IMR-90 (cell line): Measurements from ENCODE around the gene MYH10.

Experiments used
- BHLHE40 ChIP-seq: fragments of 150-350 bp; IDR thresholded peaks from 2 replicates; pipeline ENCODE4 v1.6.1; 2016; ENCODE audit warnings: mild to moderate bottlenecking, low read depth, low read length
- CEBPB ChIP-seq: IDR thresholded peaks from 2 replicates; pipeline ENCODE4 v1.6.1; 2012; ENCODE audit warnings: low read depth, low read length, improper control_type of control experiment
- FOS ChIP-seq: fragments of 150-350 bp; IDR thresholded peaks from 2 replicates; pipeline ENCODE4 v1.6.1; 2016; ENCODE audit warnings: low read depth, low read length
- MAZ ChIP-seq: IDR thresholded peaks from 2 replicates; pipeline ENCODE4 v1.6.1; 2012; ENCODE audit warnings: low read depth, mild to moderate bottlenecking, low read length, improper control_type of control experiment, moderate library complexity, borderline replicate concordance
- MXI1 ChIP-seq: IDR thresholded peaks from 2 replicates; pipeline ENCODE4 v1.6.1; 2012; ENCODE audit warnings: low read depth, mild to moderate bottlenecking, low read length, moderate library complexity, borderline replicate concordance
- NFE2L2 ChIP-seq: fragments of 150-350 bp; IDR thresholded peaks from 2 replicates; pipeline ENCODE4 v1.6.1; 2016; ENCODE audit warnings: low read depth, mild to moderate bottlenecking, low read length
- POLR2A ChIP-seq: IDR thresholded peaks from 2 replicates; pipeline ENCODE4 v1.6.1; 2012; ENCODE audit warnings: mild to moderate bottlenecking, low read depth, low read length
- RAD21 ChIP-seq: IDR thresholded peaks from 2 replicates; pipeline ENCODE4 v1.6.1; 2012; ENCODE audit warnings: low read length, improper control_type of control experiment
- RFX5 ChIP-seq: IDR thresholded peaks from 2 replicates; pipeline ENCODE4 v1.8.0; 2012; ENCODE audit warnings: low read depth, mild to moderate bottlenecking, low read length, moderate library complexity
- SMC3 ChIP-seq: fragments of 150-350 bp; IDR thresholded peaks from 2 replicates; pipeline ENCODE4 v1.6.1; 2016; ENCODE audit warnings: low read depth, mild to moderate bottlenecking, antibody characterized with exemption, low read length, moderate library complexity
- TF ChIP-seq, protein P1 (sequence below): conservative IDR thresholded peaks from 2 replicates; pipeline ENCODE4 v1.5.1; 2012; ENCODE audit warnings: mild to moderate bottlenecking, low read depth, low read length, improper control_type of control experiment
- TF ChIP-seq, protein P2 (sequence below): fragments of 150-350 bp; IDR thresholded peaks from 2 replicates; pipeline ENCODE4 v1.6.1; 2017; ENCODE audit warnings: mild to moderate bottlenecking, antibody characterized with exemption, low read length, low read depth

DNA sequence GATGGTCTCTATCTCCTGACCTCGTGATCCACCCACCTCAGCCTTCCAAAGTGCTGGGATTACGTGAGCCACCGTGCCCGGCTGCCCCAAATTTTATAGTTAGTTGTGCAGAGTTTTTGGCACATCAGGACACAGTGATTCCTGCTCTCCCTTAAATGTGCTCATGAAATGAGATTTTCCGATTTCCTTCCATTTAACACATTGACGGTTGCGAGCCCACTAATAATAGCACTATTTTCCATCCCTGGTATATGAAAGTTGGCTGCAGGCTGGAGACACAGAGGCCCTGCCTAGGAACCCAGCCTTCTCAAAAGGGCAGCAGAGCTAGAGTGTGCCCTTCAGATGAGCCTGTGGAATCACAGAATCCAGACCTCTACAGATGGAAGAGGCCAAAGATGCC lies 17.4 kb upstream of the MYH10 start:
- TF ChIP-seq, protein P1, sequence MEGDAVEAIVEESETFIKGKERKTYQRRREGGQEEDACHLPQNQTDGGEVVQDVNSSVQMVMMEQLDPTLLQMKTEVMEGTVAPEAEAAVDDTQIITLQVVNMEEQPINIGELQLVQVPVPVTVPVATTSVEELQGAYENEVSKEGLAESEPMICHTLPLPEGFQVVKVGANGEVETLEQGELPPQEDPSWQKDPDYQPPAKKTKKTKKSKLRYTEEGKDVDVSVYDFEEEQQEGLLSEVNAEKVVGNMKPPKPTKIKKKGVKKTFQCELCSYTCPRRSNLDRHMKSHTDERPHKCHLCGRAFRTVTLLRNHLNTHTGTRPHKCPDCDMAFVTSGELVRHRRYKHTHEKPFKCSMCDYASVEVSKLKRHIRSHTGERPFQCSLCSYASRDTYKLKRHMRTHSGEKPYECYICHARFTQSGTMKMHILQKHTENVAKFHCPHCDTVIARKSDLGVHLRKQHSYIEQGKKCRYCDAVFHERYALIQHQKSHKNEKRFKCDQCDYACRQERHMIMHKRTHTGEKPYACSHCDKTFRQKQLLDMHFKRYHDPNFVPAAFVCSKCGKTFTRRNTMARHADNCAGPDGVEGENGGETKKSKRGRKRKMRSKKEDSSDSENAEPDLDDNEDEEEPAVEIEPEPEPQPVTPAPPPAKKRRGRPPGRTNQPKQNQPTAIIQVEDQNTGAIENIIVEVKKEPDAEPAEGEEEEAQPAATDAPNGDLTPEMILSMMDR: no peak
- no peak for TF ChIP-seq MXI1
- TF ChIP-seq POLR2A: no peak
- no peak for TF ChIP-seq FOS
- no peak for TF ChIP-seq RAD21
- no peak for TF ChIP-seq CEBPB
- TF ChIP-seq, protein P2, sequence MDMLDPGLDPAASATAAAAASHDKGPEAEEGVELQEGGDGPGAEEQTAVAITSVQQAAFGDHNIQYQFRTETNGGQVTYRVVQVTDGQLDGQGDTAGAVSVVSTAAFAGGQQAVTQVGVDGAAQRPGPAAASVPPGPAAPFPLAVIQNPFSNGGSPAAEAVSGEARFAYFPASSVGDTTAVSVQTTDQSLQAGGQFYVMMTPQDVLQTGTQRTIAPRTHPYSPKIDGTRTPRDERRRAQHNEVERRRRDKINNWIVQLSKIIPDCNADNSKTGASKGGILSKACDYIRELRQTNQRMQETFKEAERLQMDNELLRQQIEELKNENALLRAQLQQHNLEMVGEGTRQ: no peak
- TF ChIP-seq RFX5: no peak
- TF ChIP-seq NFE2L2: no peak
- TF ChIP-seq SMC3: no peak
- TF ChIP-seq BHLHE40: no peak
- no peak for TF ChIP-seq MAZ
